ENCODE results near the gene CTXN1.
A peak's percentile ranks its signal among the peaks of the same experiment; 100 is the strongest.
"Not testable (repeated sequence)": the region's sequence is repeated elsewhere in the genome, so short reads cannot be mapped to it uniquely, and the experiment has no call there.

The CTXN1 gene

GRCh38 chr19:7944177-7944761 lies 18.3 kb upstream of the CTXN1 start:
- DNase-seq (ENCODE audit: low read depth in 2 of 2), result peak; percentile 56 to 85

GRCh38 chr19:7943444-7944176 lies 17.7 kb upstream of the CTXN1 start, which contains the start of gene TIMM44:
Gene TIMM44 (minus strand): TSS chr19:7943666. CDS start chr19:7943651, 15 bp downstream.
- peak; percentile 92 to 97 for DNase-seq (ENCODE audit: low read depth in 2 of 2)

GRCh38 chr19:7942981-7943443 lies 17.1 kb upstream of the CTXN1 start:
- no peak for DNase-seq (ENCODE audit: low read depth in 2 of 2)

- no peak for DNase-seq (ENCODE audit: low read depth in 2 of 2)
These were observed 16.1 kb upstream of the CTXN1 start for GRCh38 chr19:7941895-7942596.

GRCh38 chr19:7940841-7941240 lies 14.9 kb upstream of the CTXN1 start:
- no peak for DNase-seq (ENCODE audit: low read depth in 2 of 2)

GRCh38 chr19:7934766-7935165 lies 8.8 kb upstream of the CTXN1 start:
- no peak for DNase-seq (ENCODE audit: low read depth in 2 of 2)

GRCh38 chr19:7933828-7934725 lies 8.1 kb upstream of the CTXN1 start:
- DNase-seq (ENCODE audit: low read depth in 2 of 2), result no peak

GRCh38 chr19:7933411-7933810 lies 7.5 kb upstream of the CTXN1 start:
- no peak for DNase-seq (ENCODE audit: low read depth in 2 of 2)

GRCh38 chr19:7932930-7933300 lies 7.0 kb upstream of the CTXN1 start:
- DNase-seq (ENCODE audit: low read depth in 2 of 2), result no peak

- DNase-seq (ENCODE audit: low read depth in 2 of 2), result no peak
These were observed 6.5 kb upstream of the CTXN1 start for GRCh38 chr19:7932276-7932929.

- DNase-seq (ENCODE audit: low read depth in 2 of 2), result no peak
These were observed 5.5 kb upstream of the CTXN1 start for GRCh38 chr19:7931221-7932061.

GRCh38 chr19:7930765-7931164 lies 4.8 kb upstream of the CTXN1 start:
- no peak for DNase-seq (ENCODE audit: low read depth in 2 of 2)

GRCh38 chr19:7930030-7930429 lies 4.1 kb upstream of the CTXN1 start:
- DNase-seq (ENCODE audit: low read depth in 2 of 2), result not testable (repeated sequence)

- DNase-seq (ENCODE audit: low read depth in 2 of 2), result peak in 1 of 2 donors; percentile 22
These were observed 3.1 kb upstream of the CTXN1 start for GRCh38 chr19:7928741-7929701.

GRCh38 chr19:7928334-7928706 lies 2.4 kb upstream of the CTXN1 start:
- no peak for DNase-seq (ENCODE audit: low read depth in 2 of 2)

GRCh38 chr19:7927605-7928333 lies 1.8 kb upstream of the CTXN1 start:
- no peak for DNase-seq (ENCODE audit: low read depth in 2 of 2)

- no peak for DNase-seq (ENCODE audit: low read depth in 2 of 2)
These were observed 1.0 kb upstream of the CTXN1 start for GRCh38 chr19:7926727-7927604.

Data from stimulated activated CD4-positive, alpha-beta T cell treated with anti-CD3 and anti-CD28 coated beads, Interleukin-1b, Interleukin-23, amount 100 ng/mL, for 1 hour (primary cell).